Smooth muscle cell (in vitro differentiated cells): ENCODE measurements around the gene ASTN2. TPM values are rescaled to one million over a fixed set of nuclear protein-coding genes. Genes with fewer than 3 reads are reported as not detected.

ENCODE experiments used
- DNase-seq: peaks from one replicate; lab custom pipeline; 2025; ENCODE audit not compliant: unreplicated experiment; lab: John Stamatoyannopoulos, UW
- H2AFZ ChIP-seq: fragments of 200-600 bp; sonication (generic); 2 replicates; pipeline ENCODE4 v1.6.0; 2016; ENCODE audit warnings: antibody characterized with exemption, low read depth, mild to moderate bottlenecking
- H3F3A ChIP-seq: fragments of 200-600 bp; sonication (generic); 2 replicates; pipeline ENCODE4 v1.6.0; 2017; ENCODE audit warnings: antibody characterized with exemption, low read depth
- H3K27ac ChIP-seq: fragments of 200-600 bp; sonication (generic); 2 replicates; pipeline ENCODE4 v1.5.1; 2016; ENCODE audit warnings: low read depth, mild to moderate bottlenecking
- H3K27me3 ChIP-seq: fragments of 200-600 bp; sonication (generic); 2 replicates; pipeline ENCODE4 v1.6.1; 2016; ENCODE audit warnings: low read depth, mild to moderate bottlenecking
- H3K36me3 ChIP-seq: fragments of 200-600 bp; sonication (generic); 2 replicates; pipeline ENCODE4 v1.5.1; 2016; ENCODE audit warnings: low read depth
- H3K4me1 ChIP-seq: fragments of 200-600 bp; sonication (generic); 2 replicates; pipeline ENCODE4 v1.5.1; 2016; ENCODE audit warnings: low read depth
- H3K4me2 ChIP-seq: fragments of 200-600 bp; sonication (generic); 2 replicates; pipeline ENCODE4 v1.6.0; 2016; ENCODE audit warnings: mild to moderate bottlenecking
- H3K4me3 ChIP-seq: fragments of 200-600 bp; sonication (generic); 2 replicates; pipeline ENCODE4 v1.5.1; 2016; ENCODE audit warnings: mild to moderate bottlenecking
- H3K79me2 ChIP-seq: fragments of 200-600 bp; sonication (generic); 2 replicates; pipeline ENCODE4 v1.6.0; 2016; ENCODE audit warnings: low read depth, mild to moderate bottlenecking
- H3K9ac ChIP-seq: fragments of 200-600 bp; sonication (generic); 2 replicates; pipeline ENCODE4 v1.6.0; 2016; ENCODE audit warnings: low read depth
- H3K9me3 ChIP-seq: fragments of 200-600 bp; sonication (generic); replicated peaks from 2 replicates; pipeline ENCODE4 v1.5.1; 2016; ENCODE audit warnings: low read depth
- H4K20me1 ChIP-seq: fragments of 200-600 bp; sonication (generic); 2 replicates; pipeline ENCODE4 v1.6.0; 2016; ENCODE audit warnings: low read depth
- CTCF ChIP-seq: fragments of 200-600 bp; sonication (generic); IDR thresholded peaks from 2 replicates; pipeline ENCODE4 v1.5.1; 2017; ENCODE audit warnings: borderline replicate concordance, mild to moderate bottlenecking, antibody characterized with exemption; ENCODE audit not compliant: insufficient read depth, poor library complexity, severe bottlenecking
- WGBS: methylation state at CpG from one replicate; pipeline ENCODE4 v1.1.7; 2016; ENCODE audit warnings: low lambda C conversion rate; 5-methylcytosine and 5-hydroxymethylcytosine counted together
- polyA plus RNA-seq: library from polyadenylated mRNA; unstranded; fragments of >200 nt; fragmentation: Nextera tagmentation; extraction: Ambion mirVana; gene quantifications from 2 replicates; pipeline ENCODE4 v1.2.1, GENCODE V29; 2016
- total RNA-seq: library from RNA; depleted of rRNA; stranded (reverse); fragments of >200 nt; gene quantifications from 2 replicates; pipeline ENCODE4 v1.2.3, GENCODE V29; 2014

The ASTN2 gene
- total and polyA plus RNA-seq, 2 experiments from 2014 or later = 6.5 to 6.7 TPM

- WGBS = 93% methylated on average over 6 of the region's 6 CpGs
- no peak for DNase-seq
- no peak overlapping the region for H3K4me2 ChIP-seq
- no peaks in the 10 kb centered on the region for H3K79me2 ChIP-seq
- H3K9ac ChIP-seq = no peak overlapping the region
- H3K36me3 ChIP-seq = no peaks in the 10 kb centered on the region
- no peak overlapping the region for H3K4me3 ChIP-seq
- no peaks in the 10 kb centered on the region for H3K9me3 ChIP-seq
- H3F3A ChIP-seq = no peaks in the 10 kb centered on the region
- no peaks in the 10 kb centered on the region for H3K4me1 ChIP-seq
- no peaks in the 10 kb centered on the region for H4K20me1 ChIP-seq
- H3K27ac ChIP-seq = no peak overlapping the region
- H2AFZ ChIP-seq = no peak overlapping the region
- H3K27me3 ChIP-seq = no peaks in the 10 kb centered on the region
- no peak for TF ChIP-seq CTCF
Measured at GRCh38 chr9:117018966-117019617, 395.8 kb downstream of the ASTN2 start.

DNA sequence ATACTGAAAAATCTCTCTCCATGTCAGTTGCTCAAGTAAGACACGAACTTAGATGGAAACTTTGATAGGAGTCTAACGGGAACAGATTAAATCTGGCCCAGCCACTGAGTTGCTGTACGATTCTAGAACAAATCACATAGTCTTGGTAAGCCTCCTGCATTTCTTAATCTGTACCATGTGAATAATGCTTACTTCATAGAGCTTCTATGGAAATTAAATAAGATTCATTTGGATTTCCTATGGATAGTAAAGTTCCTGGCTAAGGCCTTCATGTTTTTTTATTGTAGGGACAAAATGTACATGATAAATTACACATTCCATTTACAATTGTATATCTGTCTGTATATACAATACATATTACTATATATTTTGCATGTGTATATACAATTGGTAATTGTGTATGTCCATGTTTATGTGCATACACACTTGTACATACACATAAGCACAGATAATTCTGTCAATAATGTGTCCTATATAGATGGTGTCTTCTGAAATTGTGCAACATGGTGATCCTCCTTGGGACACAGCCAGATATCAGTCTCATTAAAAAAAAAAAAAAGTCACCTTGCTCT is 397.4 kb downstream of the ASTN2 start:
- DNase-seq = no peak
- Histone ChIP-seq H3K27ac (no peak overlapping the region), H3K79me2 (no peaks in the 10 kb centered on the region), H3K27me3 (no peaks in the 10 kb centered on the region), H2AFZ (no peak overlapping the region), H3K4me2 (no peak overlapping the region), H3K9me3 (no peaks in the 10 kb centered on the region), H3K4me1 (no peaks in the 10 kb centered on the region), H3F3A (no peaks in the 10 kb centered on the region), H3K36me3 (no peaks in the 10 kb centered on the region), H3K9ac (no peak overlapping the region), H4K20me1 (no peaks in the 10 kb centered on the region), H3K4me3 (no peak overlapping the region)
- 49% methylated on average over 3 of the region's 3 CpGs for WGBS
- TF ChIP-seq CTCF = no peak

GRCh38 chr9:117014061-117014460 is 400.8 kb downstream of the ASTN2 start:
- TF ChIP-seq CTCF = no peak
- Histone ChIP-seq H3F3A (no peaks in the 10 kb centered on the region), H3K9ac (no peak overlapping the region), H3K9me3 (no peaks in the 10 kb centered on the region), H3K36me3 (no peaks in the 10 kb centered on the region), H3K79me2 (no peaks in the 10 kb centered on the region), H3K27ac (no peak overlapping the region), H3K4me2 (no peak overlapping the region), H3K27me3 (no peaks in the 10 kb centered on the region), H3K4me3 (no peak overlapping the region), H2AFZ (no peak overlapping the region), H3K4me1 (no peaks in the 10 kb centered on the region), H4K20me1 (no peaks in the 10 kb centered on the region)
- no peak for DNase-seq
- 79% methylated on average over 4 of the region's 4 CpGs for WGBS
